Skin epidermis (tissue), 12 donors: ENCODE data around the gene CACUL1.
"Not testable (repeated sequence)": the region's sequence is repeated elsewhere in the genome, so short reads cannot be mapped to it uniquely, and the experiment has no call there.

Experiments
- H3K27ac ChIP-seq, 21 experiments: fragments of 200-600 bp; sonication (generic) in 11 of 21; one replicate each; pipeline ENCODE4 v1.5.0; 2020; ENCODE audit warnings: mild to moderate bottlenecking in 3 of 21, inconsistent platforms in 2 of 21, moderate library complexity in 2 of 21
- H3K4me3 ChIP-seq, 7 experiments: fragments of 200-600 bp; sonication (generic) in 2 of 7; one replicate each; pipeline ENCODE4 v1.5.0; 2020; ENCODE audit warnings: inconsistent platforms in 2 of 7, mild to moderate bottlenecking in 2 of 7, moderate library complexity in 1 of 7

Gene CACUL1

GRCh38 chr10:118664321-118664720 is 90.4 kb downstream of the CACUL1 start:
- no peak overlapping the region for H3K4me3 ChIP-seq

GRCh38 chr10:118663176-118663575 is 91.6 kb downstream of the CACUL1 start:
- H3K4me3 ChIP-seq: no peak overlapping the region

More at GRCh38 chr10:118664321-118664720, 90.4 kb downstream of the CACUL1 start:
- no peak overlapping the region for H3K27ac ChIP-seq

GRCh38 chr10:118662228-118663035 is 92.3 kb downstream of the CACUL1 start:
- Histone ChIP-seq H3K4me3 (no peak overlapping the region), H3K27ac (no peak overlapping the region)

More at GRCh38 chr10:118663176-118663575, 91.6 kb downstream of the CACUL1 start:
- H3K27ac ChIP-seq: no peak overlapping the region

DNA sequence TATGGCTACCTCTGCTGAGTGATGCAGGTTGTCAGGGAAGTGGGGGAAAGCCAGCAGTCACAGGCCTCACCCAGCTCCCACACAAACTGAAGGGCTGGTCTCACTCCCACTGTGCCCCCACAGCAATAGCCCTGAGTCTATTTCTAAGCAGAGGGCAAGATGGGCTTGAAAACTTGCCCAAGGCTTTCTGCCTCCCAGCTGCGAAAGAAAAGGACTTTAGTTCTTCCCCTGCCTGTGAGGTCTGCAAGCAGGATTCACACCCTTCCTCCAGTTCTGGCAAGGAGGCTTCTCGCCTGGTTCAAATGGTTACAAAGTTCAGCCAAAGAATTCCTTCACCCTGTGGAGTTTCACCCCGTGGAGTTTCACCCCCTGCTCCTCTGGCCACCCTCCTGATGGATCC is 96.0 kb downstream of the CACUL1 start:
- peak overlapping the region in 2 of 21 experiments; percentile 42 to 55 for H3K27ac ChIP-seq
- no peak overlapping the region for H3K4me3 ChIP-seq

DNA sequence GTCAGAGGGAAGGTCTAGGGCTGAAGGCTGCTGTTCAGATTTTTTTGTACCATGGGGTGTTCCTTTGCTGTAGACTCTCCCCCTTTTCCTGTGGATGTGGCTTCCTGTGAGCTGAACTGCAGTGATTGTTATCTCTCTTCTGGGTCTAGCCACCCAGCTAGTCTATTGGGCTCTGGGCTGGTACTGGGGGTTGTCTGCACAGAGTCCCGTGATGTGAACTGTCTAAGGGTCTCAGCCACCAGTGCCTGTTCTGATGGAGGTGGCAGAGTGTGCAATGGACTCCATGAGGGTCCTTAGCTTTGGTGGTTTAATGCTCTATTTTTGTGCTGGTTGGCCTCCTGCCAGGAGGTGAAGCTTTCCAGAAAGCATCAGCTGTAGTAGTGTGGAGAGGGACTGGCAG is 96.6 kb downstream of the CACUL1 start:
- H3K27ac ChIP-seq: peak overlapping the region in 2 of 21 experiments; percentile 42 to 55
- not testable (repeated sequence) for H3K4me3 ChIP-seq

- H3K4me3 ChIP-seq, H3K27ac ChIP-seq: not testable (repeated sequence)
Observed at GRCh38 chr10:118645294-118645693, 109.5 kb downstream of the CACUL1 start.

DNA sequence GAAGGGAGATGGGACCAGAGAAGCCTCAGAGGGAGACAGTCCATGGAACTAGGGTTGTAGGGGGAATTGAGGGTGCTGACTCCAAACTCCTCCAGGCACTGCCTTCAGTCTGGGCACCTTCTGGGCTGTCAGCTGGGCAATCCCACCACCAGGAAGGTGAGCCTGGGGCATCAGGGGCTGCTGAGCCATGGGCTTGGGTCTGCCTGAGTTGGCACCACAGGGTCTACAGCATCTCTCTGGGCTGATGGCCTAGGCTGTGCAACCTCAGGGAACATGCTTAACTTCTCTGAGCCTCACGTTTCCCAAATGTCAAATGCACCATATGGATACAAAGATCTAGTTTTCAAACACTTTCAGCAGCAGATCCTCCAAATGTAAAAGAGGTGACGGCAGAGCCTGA is 112.5 kb downstream of the CACUL1 start:
- no peak overlapping the region for H3K4me3 ChIP-seq
- no peak overlapping the region for H3K27ac ChIP-seq

DNA sequence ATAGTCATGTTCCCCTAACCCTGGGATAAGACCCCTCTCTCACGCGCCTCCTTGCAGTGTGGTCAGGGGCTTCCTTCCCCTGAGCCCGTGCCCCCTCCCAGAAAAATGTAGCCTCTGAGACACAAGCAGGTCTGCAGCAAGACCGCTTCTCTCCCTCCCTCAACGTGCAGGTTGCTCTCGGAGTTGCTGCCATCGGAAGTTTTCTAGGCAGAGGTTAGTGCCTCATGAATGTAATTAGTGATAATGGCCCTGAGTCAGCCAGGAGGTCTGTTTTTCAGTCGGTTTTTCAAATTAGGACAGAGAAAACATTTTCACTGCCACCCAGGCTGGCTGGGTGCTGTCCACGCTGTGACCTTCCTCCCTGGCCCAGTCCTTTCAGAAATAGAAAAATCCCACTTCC is 116.1 kb downstream of the CACUL1 start:
- no peak overlapping the region for H3K4me3 ChIP-seq
- H3K27ac ChIP-seq: no peak overlapping the region

DNA sequence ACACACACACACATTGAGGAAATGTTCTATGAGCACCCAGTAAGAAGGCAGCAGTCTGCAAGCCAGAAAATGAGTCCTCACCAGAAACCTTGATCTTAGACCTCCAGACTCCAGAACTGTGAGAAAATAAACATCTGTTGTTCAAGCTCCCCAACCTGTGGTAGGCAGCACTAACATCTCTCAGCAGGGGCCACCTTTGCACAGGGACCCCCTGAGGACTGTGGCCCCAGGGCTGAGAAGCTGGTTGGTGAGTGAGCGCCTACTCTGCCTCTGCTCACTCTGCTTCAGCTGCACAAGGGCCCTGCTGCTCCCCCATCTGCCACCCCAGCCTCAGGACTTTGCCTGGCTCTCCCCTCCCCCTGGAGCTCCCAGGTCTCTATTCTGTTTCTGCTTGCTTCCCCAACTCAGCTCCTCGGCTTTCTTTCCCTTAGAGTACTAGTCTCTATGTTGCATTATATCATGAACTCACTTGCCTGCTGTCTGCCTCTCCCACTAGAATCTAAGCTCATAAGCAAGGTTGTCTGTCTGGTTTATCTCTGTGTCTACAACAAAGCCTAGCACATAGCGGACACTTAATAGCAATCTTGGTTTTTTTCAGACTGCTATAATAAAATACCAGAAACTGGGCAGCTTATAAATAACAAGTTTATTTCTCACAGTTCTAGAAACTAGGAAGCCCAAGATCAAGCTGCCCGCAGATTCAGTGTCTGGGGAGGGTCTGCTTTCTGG is 118.9 kb downstream of the CACUL1 start:
- Histone ChIP-seq H3K27ac (no peak overlapping the region), H3K4me3 (no peak overlapping the region)

DNA sequence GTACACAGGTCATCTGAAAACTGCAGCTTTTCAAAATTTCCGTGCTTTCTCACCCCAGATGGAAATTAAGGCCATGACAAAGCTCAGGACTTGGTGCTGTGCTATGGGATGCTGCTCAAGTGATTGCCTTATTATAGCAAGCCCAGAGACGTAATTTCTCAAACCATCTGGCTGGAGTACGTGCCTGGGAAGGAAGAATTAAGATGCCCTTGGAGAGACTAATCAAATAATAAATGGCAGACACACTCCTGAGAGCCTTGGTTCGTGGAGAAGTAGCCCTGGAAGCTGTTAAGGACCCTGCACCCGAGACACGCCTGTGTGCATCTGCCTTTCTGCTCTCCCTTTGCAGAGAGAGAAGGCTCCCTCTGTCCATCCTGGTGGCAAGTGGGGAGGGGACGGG is 121.0 kb downstream of the CACUL1 start:
- no peak overlapping the region for H3K27ac ChIP-seq
- H3K4me3 ChIP-seq: no peak overlapping the region

DNA sequence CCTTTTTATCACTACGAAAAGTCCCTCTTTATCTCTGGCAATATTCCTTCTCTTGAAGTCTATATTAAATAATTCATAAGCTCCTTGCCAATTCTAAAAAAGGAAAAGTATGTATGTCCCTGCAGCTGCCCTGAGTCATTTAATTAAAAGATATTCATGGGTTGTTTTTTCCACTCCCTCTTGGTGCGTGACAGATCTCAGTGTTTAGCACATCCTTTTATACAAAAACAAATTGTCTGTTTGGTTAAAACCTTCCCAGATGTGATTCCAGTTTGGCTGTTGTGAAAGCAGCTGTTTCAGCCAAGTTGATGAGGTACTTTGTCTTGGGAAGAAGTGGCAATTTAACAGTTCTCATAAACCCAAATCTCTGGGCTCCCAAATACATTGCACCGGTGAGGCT is 125.6 kb downstream of the CACUL1 start:
- H3K27ac ChIP-seq: no peak overlapping the region
- no peak overlapping the region for H3K4me3 ChIP-seq

DNA sequence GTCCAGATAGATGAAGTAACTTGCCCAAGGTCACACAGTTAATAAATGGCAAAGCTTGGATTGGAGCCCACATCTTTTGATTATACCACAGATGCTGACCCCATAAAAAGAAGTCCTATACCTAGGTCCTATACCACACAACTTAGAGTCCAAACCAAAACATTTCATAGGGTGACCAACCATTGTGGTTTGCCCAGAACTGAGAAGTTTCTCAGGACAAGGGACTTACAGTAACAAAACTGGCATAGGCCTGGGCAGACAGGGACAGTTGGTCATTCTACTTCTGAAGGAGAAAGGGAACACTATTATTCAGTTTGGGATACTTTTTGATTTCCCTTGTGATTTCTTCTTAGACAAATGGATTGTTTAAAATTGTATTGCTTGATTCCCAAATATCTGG is 126.4 kb downstream of the CACUL1 start:
- H3K4me3 ChIP-seq: no peak overlapping the region
- H3K27ac ChIP-seq: no peak overlapping the region

- no peak overlapping the region for H3K4me3 ChIP-seq
- no peak overlapping the region for H3K27ac ChIP-seq
Observed at GRCh38 chr10:118626953-118627352, 127.8 kb downstream of the CACUL1 start.
